Neural progenitor cell (in vitro differentiated cells): ENCODE data around the gene AMIGO1. TPM values are rescaled to one million over a fixed set of nuclear protein-coding genes. Genes with fewer than 3 reads are reported as not detected.

Experiments used
- DNase-seq: peaks from one replicate; pipeline ENCODE4 v3.0.0-alpha.2; 2016; ENCODE audit warnings: low spot score
- H2AFZ ChIP-seq: fragments of 200-600 bp; sonication (generic); replicated peaks from 2 replicates; pipeline ENCODE4 v1.6.1; 2016; ENCODE audit warnings: antibody characterized with exemption
- H3F3A ChIP-seq: fragments of 200-600 bp; sonication (generic); 2 replicates; pipeline ENCODE4 v1.6.1; 2016; ENCODE audit warnings: antibody characterized with exemption, low read depth
- H3K27ac ChIP-seq: fragments of 200-600 bp; sonication (generic); 2 replicates; pipeline ENCODE4 v1.5.1; 2016; ENCODE audit warnings: mild to moderate bottlenecking
- H3K27me3 ChIP-seq: fragments of 200-600 bp; sonication (generic); 2 replicates; pipeline ENCODE4 v1.6.1; 2016; ENCODE audit warnings: mild to moderate bottlenecking, moderate library complexity
- H3K36me3 ChIP-seq: fragments of 200-600 bp; sonication (generic); 2 replicates; pipeline ENCODE4 v1.5.1; 2016
- H3K4me1 ChIP-seq: fragments of 200-600 bp; sonication (generic); 2 replicates; pipeline ENCODE4 v1.6.1; 2016; ENCODE audit warnings: mixed run types
- H3K4me2 ChIP-seq: fragments of 200-600 bp; sonication (generic); 2 replicates; pipeline ENCODE4 v1.6.1; 2016
- H3K4me3 ChIP-seq: fragments of 200-600 bp; sonication (generic); 2 replicates; pipeline ENCODE4 v1.5.1; 2016
- H3K79me2 ChIP-seq: fragments of 200-600 bp; sonication (generic); 2 replicates; pipeline ENCODE4 v1.6.1; 2016; ENCODE audit warnings: low read depth
- H3K9ac ChIP-seq: fragments of 200-600 bp; sonication (generic); 2 replicates; pipeline ENCODE4 v1.6.1; 2016
- H3K9me3 ChIP-seq: fragments of 200-600 bp; sonication (generic); 2 replicates; pipeline ENCODE4 v1.5.1; 2016; ENCODE audit warnings: low read depth
- H4K20me1 ChIP-seq: fragments of 200-600 bp; sonication (generic); 2 replicates; pipeline ENCODE4 v1.6.1; 2016; ENCODE audit warnings: low read depth
- H3K27ac Mint-ChIP-seq: 3 replicates; pipeline ENCODE4 v1.8.0; 2021; ENCODE audit warnings: mixed read lengths
- H3K27me3 Mint-ChIP-seq: 2 replicates; pipeline ENCODE4 v1.8.0; 2022; ENCODE audit warnings: low read depth, mild to moderate bottlenecking, inconsistent platforms, moderate library complexity, mixed read lengths; ENCODE audit not compliant: insufficient read depth
- H3K36me3 Mint-ChIP-seq: 3 replicates; pipeline ENCODE4 v1.8.0; 2021; ENCODE audit warnings: mixed read lengths
- H3K4me1 Mint-ChIP-seq: 3 replicates; pipeline ENCODE4 v1.8.0; 2021; ENCODE audit warnings: mixed read lengths
- H3K4me3 Mint-ChIP-seq: 3 replicates; pipeline ENCODE4 v1.8.0; 2021; ENCODE audit warnings: mild to moderate bottlenecking, moderate library complexity, mixed read lengths
- H3K9me3 Mint-ChIP-seq: 3 replicates; pipeline ENCODE4 v1.8.0; 2020; ENCODE audit warnings: mixed read lengths
- EZH2 ChIP-seq: fragments of 200-600 bp; sonication (generic); IDR thresholded peaks from 2 replicates; pipeline ENCODE4 v1.6.1; 2017; ENCODE audit warnings: antibody characterized with exemption, mild to moderate bottlenecking, moderate library complexity
- EZH2phosphoT487 ChIP-seq: fragments of 200-600 bp; sonication (generic); IDR thresholded peaks from 2 replicates; pipeline ENCODE4 v1.6.1; 2017; ENCODE audit warnings: antibody characterized with exemption
- total RNA-seq: library from RNA; depleted of rRNA; stranded (reverse); fragments of >200 nt; gene quantifications from 2 replicates; pipeline ENCODE4 v1.2.3, GENCODE V29; 2015; ENCODE audit warnings: low replicate concordance
- TF ChIP-seq, protein P1 (sequence below): fragments of 200-600 bp; sonication (generic); IDR thresholded peaks from 2 replicates; pipeline ENCODE4 v1.5.1; 2017; ENCODE audit warnings: antibody characterized with exemption, mild to moderate bottlenecking

Gene AMIGO1
- total RNA-seq, 1 donor from 2014 or later, result 4.5 TPM

DNA sequence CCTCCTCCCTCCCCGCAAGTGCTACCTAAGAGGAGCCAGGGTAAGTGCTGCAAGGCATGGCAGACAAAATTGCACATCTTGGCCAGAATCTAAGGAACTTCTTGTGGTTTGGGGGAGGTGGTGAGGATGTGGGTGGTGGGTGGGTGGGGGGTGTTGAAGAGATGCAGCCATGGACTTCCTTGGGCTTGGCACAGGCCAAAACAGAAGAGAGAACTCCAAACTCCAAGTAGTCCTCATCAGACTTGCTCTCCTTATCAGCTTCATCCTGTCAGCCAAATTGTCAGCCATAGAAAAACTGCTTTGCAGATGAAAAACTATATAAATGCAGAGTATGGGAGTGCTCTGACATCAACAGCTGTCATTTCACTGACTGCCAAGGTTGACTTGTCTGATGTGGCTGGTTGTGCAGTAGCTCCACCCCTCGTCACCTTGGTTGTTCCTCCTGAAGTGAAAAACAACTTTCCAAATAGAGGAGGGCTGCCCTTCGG lies 7.1 kb downstream of the AMIGO1 start:
- H3K9me3 Mint-ChIP-seq, result no peaks in the 10 kb centered on the region
- no peak overlapping the region for H3K27ac Mint-ChIP-seq
- Histone ChIP-seq H3K4me2 (no peak overlapping the region), H4K20me1 (peaks cover 7% of the 10 kb centered on the region), H2AFZ (no peak overlapping the region), H3K4me1 (peaks cover 13% of the 10 kb centered on the region), H3F3A (peaks cover 22% of the 10 kb centered on the region), H3K79me2 (no peaks in the 10 kb centered on the region), H3K9ac (no peak overlapping the region), H3K36me3 (no peaks in the 10 kb centered on the region), H3K27ac (no peak overlapping the region), H3K27me3 (no peaks in the 10 kb centered on the region), H3K9me3 (no peaks in the 10 kb centered on the region), H3K4me3 (no peak overlapping the region)
- no peak overlapping the region for H3K4me3 Mint-ChIP-seq
- no peaks in the 10 kb centered on the region for H3K27me3 Mint-ChIP-seq
- no peaks in the 10 kb centered on the region for H3K36me3 Mint-ChIP-seq
- H3K4me1 Mint-ChIP-seq, result peaks cover 54% of the 10 kb centered on the region
- TF ChIP-seq, protein P1, sequence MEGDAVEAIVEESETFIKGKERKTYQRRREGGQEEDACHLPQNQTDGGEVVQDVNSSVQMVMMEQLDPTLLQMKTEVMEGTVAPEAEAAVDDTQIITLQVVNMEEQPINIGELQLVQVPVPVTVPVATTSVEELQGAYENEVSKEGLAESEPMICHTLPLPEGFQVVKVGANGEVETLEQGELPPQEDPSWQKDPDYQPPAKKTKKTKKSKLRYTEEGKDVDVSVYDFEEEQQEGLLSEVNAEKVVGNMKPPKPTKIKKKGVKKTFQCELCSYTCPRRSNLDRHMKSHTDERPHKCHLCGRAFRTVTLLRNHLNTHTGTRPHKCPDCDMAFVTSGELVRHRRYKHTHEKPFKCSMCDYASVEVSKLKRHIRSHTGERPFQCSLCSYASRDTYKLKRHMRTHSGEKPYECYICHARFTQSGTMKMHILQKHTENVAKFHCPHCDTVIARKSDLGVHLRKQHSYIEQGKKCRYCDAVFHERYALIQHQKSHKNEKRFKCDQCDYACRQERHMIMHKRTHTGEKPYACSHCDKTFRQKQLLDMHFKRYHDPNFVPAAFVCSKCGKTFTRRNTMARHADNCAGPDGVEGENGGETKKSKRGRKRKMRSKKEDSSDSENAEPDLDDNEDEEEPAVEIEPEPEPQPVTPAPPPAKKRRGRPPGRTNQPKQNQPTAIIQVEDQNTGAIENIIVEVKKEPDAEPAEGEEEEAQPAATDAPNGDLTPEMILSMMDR, result no peak
- TF ChIP-seq EZH2 (no peak), EZH2phosphoT487 (no peak)
- no peak for DNase-seq

DNA sequence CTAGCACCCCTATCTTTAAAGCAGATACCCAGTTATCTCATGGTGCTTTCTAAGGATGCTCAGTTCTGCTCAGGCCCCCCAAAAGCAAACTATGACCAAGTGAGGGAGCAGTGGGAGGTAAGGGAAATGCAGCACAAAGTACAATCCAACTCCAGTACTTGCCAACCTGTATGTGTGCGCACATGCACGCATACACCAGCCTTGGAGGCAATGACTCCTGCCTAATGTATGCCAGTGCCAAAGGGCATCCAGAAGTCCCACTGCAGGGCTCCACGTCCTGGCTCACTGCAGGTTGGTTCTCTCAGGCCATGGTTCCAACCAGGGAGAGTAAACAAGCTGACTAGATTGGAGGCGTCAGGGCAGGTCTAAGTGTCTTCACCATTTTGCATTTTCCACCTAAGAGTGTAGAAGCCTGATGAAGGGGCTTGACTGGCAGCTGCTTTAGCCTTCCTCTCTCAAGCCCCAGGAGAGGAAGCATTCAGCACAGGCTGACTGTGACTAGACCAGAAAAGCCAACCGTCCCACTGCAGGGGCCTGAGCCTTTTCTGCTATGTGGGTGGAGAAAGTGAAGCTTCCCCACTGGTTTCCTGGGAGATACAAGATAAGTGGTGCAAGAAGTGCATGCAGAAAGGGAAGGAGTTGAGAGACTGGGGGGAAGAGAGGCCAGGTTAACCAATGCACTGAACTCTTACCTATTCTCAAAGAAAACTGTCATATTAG lies 7.7 kb downstream of the AMIGO1 start:
- DNase-seq, result no peak
- H3K4me2 ChIP-seq, result no peak overlapping the region
- no peaks in the 10 kb centered on the region for H3K27me3 Mint-ChIP-seq
- H3K27ac ChIP-seq, result no peak overlapping the region
- H3K4me1 ChIP-seq, result peaks cover 15% of the 10 kb centered on the region
- H3K79me2 ChIP-seq, result no peaks in the 10 kb centered on the region
- no peak overlapping the region for H2AFZ ChIP-seq
- no peaks in the 10 kb centered on the region for H3K27me3 ChIP-seq
- peak overlapping the region; percentile 52 for H3K4me3 Mint-ChIP-seq
- no peaks in the 10 kb centered on the region for H3K36me3 Mint-ChIP-seq
- H3K9me3 ChIP-seq, result no peaks in the 10 kb centered on the region
- peak overlapping the region; percentile 15 for H3K27ac Mint-ChIP-seq
- peaks cover 23% of the 10 kb centered on the region for H3F3A ChIP-seq
- peaks cover 7% of the 10 kb centered on the region for H4K20me1 ChIP-seq
- peaks cover 55% of the 10 kb centered on the region for H3K4me1 Mint-ChIP-seq
- no peak overlapping the region for H3K4me3 ChIP-seq
- H3K9ac ChIP-seq, result no peak overlapping the region
- no peak for TF ChIP-seq EZH2
- TF ChIP-seq, protein P1, result no peak
- no peak for TF ChIP-seq EZH2phosphoT487
- H3K36me3 ChIP-seq, result no peaks in the 10 kb centered on the region
- no peaks in the 10 kb centered on the region for H3K9me3 Mint-ChIP-seq

DNA sequence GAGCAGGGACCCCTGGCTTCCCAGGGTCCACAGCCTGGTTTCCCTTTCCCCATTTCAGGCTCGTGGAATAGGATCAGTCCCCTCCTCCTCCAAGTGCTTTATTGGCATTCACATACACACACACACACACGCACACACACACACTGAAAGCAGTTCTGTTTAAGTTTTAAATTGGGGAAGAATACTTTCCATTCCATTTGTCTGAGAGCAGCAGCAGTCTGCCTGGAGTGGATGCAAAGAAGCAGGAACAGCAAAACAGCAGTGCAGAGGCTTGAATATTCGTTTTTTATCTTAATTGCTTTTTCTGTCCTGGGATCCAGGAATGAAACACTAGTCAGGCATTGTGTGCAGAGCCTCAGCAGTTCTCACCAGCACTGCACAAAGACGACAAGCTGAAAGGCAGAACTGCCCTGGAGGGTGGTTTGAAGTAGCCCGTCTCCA lies 8.6 kb downstream of the AMIGO1 start:
- no peak overlapping the region for H3K27ac ChIP-seq
- no peak overlapping the region for H3K4me3 ChIP-seq
- Mint-ChIP-seq H3K27me3 (peaks cover 2% of the 10 kb centered on the region), H3K4me1 (peaks cover 55% of the 10 kb centered on the region), H3K27ac (no peak overlapping the region), H3K4me3 (no peak overlapping the region), H3K36me3 (peaks cover 5% of the 10 kb centered on the region), H3K9me3 (no peaks in the 10 kb centered on the region)
- no peak for DNase-seq
- TF ChIP-seq EZH2phosphoT487, result no peak
- no peak for TF ChIP-seq EZH2
- TF ChIP-seq, protein P1, result no peak
- peaks cover 23% of the 10 kb centered on the region for H3F3A ChIP-seq
- no peaks in the 10 kb centered on the region for H3K9me3 ChIP-seq
- H3K27me3 ChIP-seq, result no peaks in the 10 kb centered on the region
- H2AFZ ChIP-seq, result no peak overlapping the region
- H3K36me3 ChIP-seq, result no peaks in the 10 kb centered on the region
- no peaks in the 10 kb centered on the region for H3K79me2 ChIP-seq
- peaks cover 15% of the 10 kb centered on the region for H3K4me1 ChIP-seq
- no peak overlapping the region for H3K9ac ChIP-seq
- H4K20me1 ChIP-seq, result peaks cover 7% of the 10 kb centered on the region
- no peak overlapping the region for H3K4me2 ChIP-seq
